IMR-90 (cell line): ENCODE results near the gene THAP12. TPM values are rescaled to one million over a fixed set of nuclear protein-coding genes. Genes with fewer than 3 reads are reported as not detected.

Experiments
- ATAC-seq: fragments of 200-7000 bp; cut with Tn5 transposase; 2 replicates; pipeline ENCODE4 v1.9.1; 2020; ENCODE audit warnings: low read depth, mild to moderate bottlenecking, moderate library complexity
- BruUV-seq: library from RNA; stranded (reverse); fragments of 400-500 nt; replicated peaks from 2 replicates; lab custom pipeline; 2021; lab: Mats Ljungman, UMichigan
- CTCF ChIA-PET: fragments of 300-600 bp; formaldehyde crosslinking; extraction: SDS; loops from one replicate; lab custom pipeline; 2021; ENCODE audit warnings: antibody characterized with exemption; lab: Yijun Ruan, JAX
- POLR2A ChIA-PET: fragments of 300-600 bp; sonication (Branson Sonifier 250); formaldehyde crosslinking; loops from one replicate; lab custom pipeline; 2022; ENCODE audit warnings: antibody characterized with exemption; ENCODE audit not compliant: unreplicated experiment; lab: Charles Lee
- DNase-seq: peaks from one replicate; pipeline ENCODE4 v3.0.0; 2013
- H2AFZ ChIP-seq: replicated peaks from 2 replicates; pipeline ENCODE3; 2013; ENCODE audit warnings: low read length, mild to moderate bottlenecking; ENCODE audit not compliant: poor library complexity
- H2AK5ac ChIP-seq: 2 replicates; pipeline ENCODE4 v1.6.1; 2013; ENCODE audit warnings: low read depth, low read length, inconsistent platforms
- H2AK9ac ChIP-seq: replicated peaks from 2 replicates; pipeline ENCODE3; 2013; ENCODE audit warnings: mild to moderate bottlenecking, low read depth, low read length, moderate library complexity; ENCODE audit not compliant: poor library complexity
- H2BK120ac ChIP-seq: 2 replicates; pipeline ENCODE4 v1.6.1; 2013; ENCODE audit warnings: low read depth, low read length, inconsistent platforms
- H2BK15ac ChIP-seq: 3 replicates; pipeline ENCODE4 v1.6.1; 2013; ENCODE audit warnings: low read depth, low read length, inconsistent platforms
- H2BK20ac ChIP-seq: 2 replicates; pipeline ENCODE4 v1.6.1; 2013; ENCODE audit warnings: low read depth, mild to moderate bottlenecking, inconsistent platforms, low read length, moderate library complexity
- H2BK5ac ChIP-seq: 2 replicates; pipeline ENCODE4 v1.6.1; 2013; ENCODE audit warnings: mild to moderate bottlenecking, low read depth, low read length, inconsistent platforms; ENCODE audit not compliant: poor library complexity, severe bottlenecking
- H3K14ac ChIP-seq: replicated peaks from 2 replicates; pipeline ENCODE4 v1.6.1; 2013; ENCODE audit warnings: low read depth, low read length, inconsistent platforms
- H3K18ac ChIP-seq: 2 replicates; pipeline ENCODE4 v1.6.1; 2013; ENCODE audit warnings: low read depth, low read length, control low read depth
- H3K23ac ChIP-seq: 2 replicates; pipeline ENCODE4 v1.6.1; 2013; ENCODE audit warnings: low read depth, low read length, inconsistent platforms
- H3K27ac ChIP-seq: 2 replicates; pipeline ENCODE4 v1.5.1; 2013; ENCODE audit warnings: mild to moderate bottlenecking, control low read depth, low read length; ENCODE audit not compliant: insufficient read depth
- H3K27me3 ChIP-seq: 2 replicates; pipeline ENCODE4 v1.6.1; 2013; ENCODE audit warnings: low read length; ENCODE audit not compliant: control insufficient read depth, insufficient read depth
- H3K36me3 ChIP-seq: 2 replicates; pipeline ENCODE4 v1.6.1; 2013; ENCODE audit warnings: low read length, mixed read lengths; ENCODE audit not compliant: control insufficient read depth, insufficient read depth
- H3K4ac ChIP-seq: 2 replicates; pipeline ENCODE4 v1.6.1; 2013; ENCODE audit warnings: low read depth, low read length, inconsistent platforms
- H3K4me1 ChIP-seq: 2 replicates; pipeline ENCODE4 v1.6.1; 2013; ENCODE audit warnings: low read length, mixed read lengths; ENCODE audit not compliant: control insufficient read depth, insufficient read depth
- H3K4me2 ChIP-seq: 2 replicates; pipeline ENCODE4 v1.6.1; 2013; ENCODE audit warnings: low read depth, mild to moderate bottlenecking, control low read depth, low read length, moderate library complexity
- H3K4me3 ChIP-seq: 2 replicates; pipeline ENCODE4 v1.5.1; 2013; ENCODE audit warnings: low read depth, mild to moderate bottlenecking, control low read depth, low read length, moderate library complexity; ENCODE audit not compliant: insufficient read depth
- H3K56ac ChIP-seq: 2 replicates; pipeline ENCODE4 v1.6.1; 2013; ENCODE audit warnings: low read length, inconsistent platforms; ENCODE audit not compliant: insufficient read depth; ENCODE audit errors: extremely low read depth
- H3K79me1 ChIP-seq, 2 experiments: 2 replicates each; pipeline ENCODE4 v1.6.1; 2013; ENCODE audit warnings: low read length in 2 of 2, inconsistent platforms in 1 of 2, low read depth in 1 of 2
- H3K9ac ChIP-seq: 2 replicates; pipeline ENCODE4 v1.6.1; 2013; ENCODE audit warnings: low read depth, low read length, control low read depth
- H3K9me1 ChIP-seq: 2 replicates; pipeline ENCODE4 v1.6.1; 2013; ENCODE audit warnings: low read length, inconsistent platforms; ENCODE audit not compliant: insufficient read depth
- H3K9me3 ChIP-seq: 2 replicates; pipeline ENCODE4 v1.6.1; 2013; ENCODE audit warnings: low read length; ENCODE audit not compliant: control insufficient read depth, insufficient read depth
- H4K20me1 ChIP-seq: 2 replicates; pipeline ENCODE4 v1.6.1; 2013; ENCODE audit warnings: low read length, inconsistent platforms; ENCODE audit not compliant: insufficient read depth
- H4K5ac ChIP-seq: 2 replicates; pipeline ENCODE4 v1.6.1; 2013; ENCODE audit warnings: mild to moderate bottlenecking, low read depth, low read length, control low read depth
- H4K8ac ChIP-seq, 2 experiments: 2 replicates each; pipeline ENCODE4 v1.6.1; 2013; ENCODE audit warnings: low read depth in 2 of 2, low read length in 2 of 2, control low read depth in 1 of 2, inconsistent platforms in 1 of 2
- H4K91ac ChIP-seq: 2 replicates; pipeline ENCODE4 v1.6.1; 2013; ENCODE audit warnings: low read depth, low read length, inconsistent platforms; ENCODE audit not compliant: insufficient read depth
- BHLHE40 ChIP-seq: fragments of 150-350 bp; IDR thresholded peaks from 2 replicates; pipeline ENCODE4 v1.6.1; 2016; ENCODE audit warnings: mild to moderate bottlenecking, low read depth, low read length
- CEBPB ChIP-seq: IDR thresholded peaks from 2 replicates; pipeline ENCODE4 v1.6.1; 2012; ENCODE audit warnings: low read depth, low read length, improper control_type of control experiment
- CHD1 ChIP-seq: IDR thresholded peaks from 2 replicates; pipeline ENCODE4 v1.6.1; 2012; ENCODE audit warnings: low read depth, low read length, improper control_type of control experiment
- CTCF ChIP-seq: conservative IDR thresholded peaks from 2 replicates; pipeline ENCODE4 v1.5.1; 2012; ENCODE audit warnings: mild to moderate bottlenecking, low read depth, low read length, improper control_type of control experiment
- ELK1 ChIP-seq: fragments of 150-350 bp; IDR thresholded peaks from 2 replicates; pipeline ENCODE4 v1.6.1; 2016; ENCODE audit warnings: low read depth, mild to moderate bottlenecking, low read length, moderate library complexity, borderline replicate concordance
- MAFK ChIP-seq: IDR thresholded peaks from 2 replicates; pipeline ENCODE4 v1.6.1; 2012; ENCODE audit warnings: low read depth, low read length, improper control_type of control experiment
- MXI1 ChIP-seq: IDR thresholded peaks from 2 replicates; pipeline ENCODE4 v1.6.1; 2012; ENCODE audit warnings: low read depth, mild to moderate bottlenecking, low read length, moderate library complexity, borderline replicate concordance
- NFE2L2 ChIP-seq: fragments of 150-350 bp; IDR thresholded peaks from 2 replicates; pipeline ENCODE4 v1.6.1; 2016; ENCODE audit warnings: low read depth, mild to moderate bottlenecking, low read length
- RCOR1 ChIP-seq: IDR thresholded peaks from 2 replicates; pipeline ENCODE4 v1.6.1; 2012; ENCODE audit warnings: mild to moderate bottlenecking, low read length, improper control_type of control experiment; ENCODE audit not compliant: insufficient replicate concordance
- RFX5 ChIP-seq: IDR thresholded peaks from 2 replicates; pipeline ENCODE4 v1.8.0; 2012; ENCODE audit warnings: low read depth, mild to moderate bottlenecking, low read length, moderate library complexity
- SMC3 ChIP-seq: fragments of 150-350 bp; IDR thresholded peaks from 2 replicates; pipeline ENCODE4 v1.6.1; 2016; ENCODE audit warnings: low read depth, mild to moderate bottlenecking, antibody characterized with exemption, low read length, moderate library complexity
- USF2 ChIP-seq: fragments of 150-350 bp; IDR thresholded peaks from 2 replicates; pipeline ENCODE4 v1.6.1; 2017; ENCODE audit warnings: mild to moderate bottlenecking, antibody characterized with exemption, low read length, low read depth
- WGBS, 2 experiments: methylation state at CpG; one replicate each; pipeline versions ENCODE4 v1.1.5 to v1.1.7; 2013; ENCODE audit warnings: missing lambda C conversion rate in 2 of 2; ENCODE audit not compliant: insufficient read length in 1 of 2; ENCODE audit errors: extremely low coverage in 2 of 2; 5-methylcytosine and 5-hydroxymethylcytosine counted together
- dilution Hi-C: fragments of 300-500 bp; cut with HindIII; formaldehyde crosslinking; loops from one replicate; pipeline ENCODE4 v1.14.3; 2018; ENCODE audit warnings: low sequenced_read_pairs; ENCODE audit not compliant: unreplicated experiment
- in situ Hi-C: fragments of 300-500 bp; cut with MboI; formaldehyde crosslinking; loops from 3 replicates; pipeline ENCODE4 v1.14.3; 2019; ENCODE audit warnings: low sequenced_read_pairs, inconsistent platforms, mixed read lengths
- intact Hi-C: fragments of 100-400 bp; cut with micrococcal nuclease; formaldehyde crosslinking; loops from 2 replicates; pipeline ENCODE4 v1.10.0; 2022
- polyA plus RNA-seq, 3 experiments: library from polyadenylated mRNA; depleted of rRNA; stranded (reverse); fragments of >200 nt; gene quantifications; 2 replicates each; pipeline ENCODE4 v1.2.3, GENCODE V29; 2012; ENCODE audit warnings: low replicate concordance in 1 of 3
- total RNA-seq: library from RNA; depleted of rRNA; stranded (reverse); fragments of >200 nt; gene quantifications from 2 replicates; pipeline ENCODE4 v1.2.3, GENCODE V29; 2012

The THAP12 gene
- total and polyA plus RNA-seq, 2 of the 4 experiments (the other 2 are of a cell fraction), result 25.1 to 27.3 TPM

GRCh38 chr11:76315182-76315853 lies 65.6 kb downstream of the THAP12 start:
- H2AK9ac ChIP-seq, result no peak overlapping the region
- no peak overlapping the region for H3K9ac ChIP-seq
- intact Hi-C loops (loop anchor here (5.0 kb wide), 2 partner anchors 78 to 163 kb away; no protein-coding TSS in a partner anchor), dilution Hi-C loops (no loop called here), in situ Hi-C loops (loop anchor here (5.0 to 10.0 kb wide), 3 partner anchors 103 to 511 kb away; no protein-coding TSS in a partner anchor)
- BruUV-seq, result no TSS peak
- no peak overlapping the region for H2BK5ac ChIP-seq
- H4K5ac ChIP-seq, result no peak overlapping the region
- DNase-seq (no peak), ATAC-seq (no peak)
- H3K9me1 ChIP-seq, result no peaks in the 10 kb centered on the region
- no peak overlapping the region for H2AK5ac ChIP-seq
- H3K56ac ChIP-seq, result no peak overlapping the region
- H3K4me3 ChIP-seq, result no peak overlapping the region
- POLR2A ChIA-PET, result no interaction called here
- H3K27me3 ChIP-seq, result peaks cover 49% of the 10 kb centered on the region
- WGBS, 2 experiments, result no CpG with 5 or more reads among the region's 8 CpGs
- no peak overlapping the region for H2BK20ac ChIP-seq
- TF ChIP-seq RCOR1 (no peak), MAFK (no peak), BHLHE40 (no peak), SMC3 (no peak), CTCF (no peak), RFX5 (no peak), ELK1 (no peak), CHD1 (no peak), MXI1 (no peak), CEBPB (no peak), USF2 (no peak), NFE2L2 (no peak)
- H4K20me1 ChIP-seq, result no peaks in the 10 kb centered on the region
- no peak overlapping the region for H2BK15ac ChIP-seq
- peak overlapping the region; percentile 56; the same call in 1 of the 2 replicates for H3K23ac ChIP-seq
- H3K4me1 ChIP-seq, result no peaks in the 10 kb centered on the region
- no peak overlapping the region for H4K8ac ChIP-seq
- H3K36me3 ChIP-seq, result no peaks in the 10 kb centered on the region
- CTCF ChIA-PET, result interaction anchor here (1.1 to 2.5 kb wide), 2 partner anchors 107 to 418 kb away, joined by 3 to 14 read pairs; no protein-coding TSS in a partner anchor
- no peak overlapping the region for H3K4me2 ChIP-seq
- H2AFZ ChIP-seq, result no peak overlapping the region
- no peak overlapping the region for H4K91ac ChIP-seq
- no peaks in the 10 kb centered on the region for H3K9me3 ChIP-seq
- no peak overlapping the region for H3K4ac ChIP-seq
- no peak overlapping the region for H3K14ac ChIP-seq
- H3K27ac ChIP-seq, result no peak overlapping the region
- no peak overlapping the region for H3K18ac ChIP-seq
- H3K79me1 ChIP-seq, result no peaks in the 10 kb centered on the region
- H2BK120ac ChIP-seq, result no peak overlapping the region
